ENCODE measurements around the gene OXER1. TPM values are rescaled to one million over a fixed set of nuclear protein-coding genes. Genes with fewer than 3 reads are reported as not detected.

The OXER1 gene
- total and polyA plus RNA-seq, 9 of the 15 experiments (the other 6 are each of a cell fraction or from before 2014, with no cell fraction given): not detected

DNA sequence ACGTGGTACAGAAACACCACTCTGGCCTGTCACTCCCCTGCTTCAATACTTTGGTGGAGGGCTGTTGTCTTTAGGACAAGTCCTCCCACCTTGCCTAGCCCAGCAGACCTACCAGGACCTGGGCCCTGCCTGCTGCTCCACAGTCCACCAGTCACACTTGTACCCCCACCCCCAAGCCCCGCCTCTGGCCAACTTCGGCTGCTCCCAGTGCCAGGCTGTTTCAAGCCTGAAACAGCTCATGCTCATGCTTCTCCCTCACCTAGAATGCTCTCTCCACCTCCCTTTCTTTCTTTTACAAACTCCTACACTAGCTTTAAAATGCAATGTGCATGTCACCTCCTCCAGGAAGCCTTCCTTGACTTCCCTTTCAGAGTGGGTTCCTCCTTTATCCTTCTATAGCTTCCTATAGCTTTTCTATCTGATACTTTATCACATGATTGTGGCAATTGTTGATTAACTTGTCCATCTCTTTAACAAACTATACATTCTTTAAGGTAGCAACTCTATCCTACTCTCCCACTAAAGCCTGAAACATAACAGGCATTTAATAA, 4.8 kb upstream of the OXER1 start (continued):
- TF ChIP-seq EWSR1 (IDR thresholded peaks at IDR 0.05; ENCODE audit: borderline replicate concordance, low read depth, partially characterized antibody) (no peak), ZFP30 (CRISPR knock-in tag; IDR thresholded peaks at IDR 0.05; ENCODE audit: borderline replicate concordance) (no peak), PPARD (CRISPR knock-in tag; IDR thresholded peaks at IDR 0.05) (no peak), PHF20 (IDR thresholded peaks at IDR 0.05; ENCODE audit: partially characterized antibody) (no peak), BDP1 (IDR thresholded peaks at IDR 0.05; ENCODE audit: insufficient read depth, insufficient read length) (no peak), FOSL1 (tag; conservative IDR thresholded peaks at IDR 0.05) (no peak), ZNF431 (CRISPR knock-in tag; IDR thresholded peaks at IDR 0.05) (no peak), CSDE1 (IDR thresholded peaks at IDR 0.05) (no peak), CBFB (CRISPR knock-in tag; IDR thresholded peaks at IDR 0.05) (no peak), RCOR1 (IDR thresholded peaks at IDR 0.05; ENCODE audit: borderline replicate concordance in 1 of 2, low read depth in 2 of 2, low read length in 2 of 2) (peak in 1 of 2 experiments; percentile 18; a peak in 1 of 4 replicates), EZH2 (IDR thresholded peaks at IDR 0.05; ENCODE audit: borderline replicate concordance, low read depth, low read length) (no peak), SMARCA4 (IDR thresholded peaks at IDR 0.05) (no peak), GATA2 (CRISPR knock-in tag; IDR thresholded peaks at IDR 0.05) (no peak), ZFP36 (IDR thresholded peaks at IDR 0.05; ENCODE audit: low read depth, low read length, partially characterized antibody) (peak; percentile 99), BCOR (IDR thresholded peaks at IDR 0.05) (peak; percentile 92), SMARCA5 (IDR thresholded peaks at IDR 0.05) (peak; percentile 88; the same call in 1 of the 2 replicates), BRF1 (IDR thresholded peaks at IDR 0.05; ENCODE audit: borderline replicate concordance, extremely low read depth, insufficient read length) (no peak), KDM1A (IDR thresholded peaks at IDR 0.05) (peak; percentile 34 to 57; a peak in 3 of 4 replicates), RBM22 (IDR thresholded peaks at IDR 0.05; ENCODE audit: low read depth, low read length, poor library complexity, severe bottlenecking) (no peak), ARID2 (IDR thresholded peaks at IDR 0.05) (no peak), SRSF7 (optimal IDR thresholded peaks at IDR 0.05; ENCODE audit: low read depth, low read length) (no peak), FIP1L1 (IDR thresholded peaks at IDR 0.05; ENCODE audit: low read depth, low read length, poor library complexity, severe bottlenecking) (no peak), KAT8 (IDR thresholded peaks at IDR 0.05; ENCODE audit: low read depth) (no peak), TARDBP (IDR thresholded peaks at IDR 0.05) (no peak), NCOA2 (IDR thresholded peaks at IDR 0.05; ENCODE audit: partially characterized antibody in 2 of 2) (no peak), ZNF263 (CRISPR knock-in tag; IDR thresholded peaks at IDR 0.05; ENCODE audit: borderline replicate concordance) (no peak), ZNF436 (CRISPR knock-in tag; IDR thresholded peaks at IDR 0.05) (peak; percentile 88), ZNF707 (CRISPR knock-in tag; conservative IDR thresholded peaks at IDR 0.05) (no peak)
- TF ChIP-seq, protein P1, sequence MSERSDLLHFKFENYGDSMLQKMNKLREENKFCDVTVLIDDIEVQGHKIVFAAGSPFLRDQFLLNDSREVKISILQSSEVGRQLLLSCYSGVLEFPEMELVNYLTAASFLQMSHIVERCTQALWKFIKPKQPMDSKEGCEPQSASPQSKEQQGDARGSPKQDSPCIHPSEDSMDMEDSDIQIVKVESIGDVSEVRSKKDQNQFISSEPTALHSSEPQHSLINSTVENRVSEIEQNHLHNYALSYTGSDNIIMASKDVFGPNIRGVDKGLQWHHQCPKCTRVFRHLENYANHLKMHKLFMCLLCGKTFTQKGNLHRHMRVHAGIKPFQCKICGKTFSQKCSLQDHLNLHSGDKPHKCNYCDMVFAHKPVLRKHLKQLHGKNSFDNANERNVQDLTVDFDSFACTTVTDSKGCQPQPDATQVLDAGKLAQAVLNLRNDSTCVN (CRISPR knock-in tag; IDR thresholded peaks at IDR 0.05): no peak
- TF ChIP-seq, protein P2, sequence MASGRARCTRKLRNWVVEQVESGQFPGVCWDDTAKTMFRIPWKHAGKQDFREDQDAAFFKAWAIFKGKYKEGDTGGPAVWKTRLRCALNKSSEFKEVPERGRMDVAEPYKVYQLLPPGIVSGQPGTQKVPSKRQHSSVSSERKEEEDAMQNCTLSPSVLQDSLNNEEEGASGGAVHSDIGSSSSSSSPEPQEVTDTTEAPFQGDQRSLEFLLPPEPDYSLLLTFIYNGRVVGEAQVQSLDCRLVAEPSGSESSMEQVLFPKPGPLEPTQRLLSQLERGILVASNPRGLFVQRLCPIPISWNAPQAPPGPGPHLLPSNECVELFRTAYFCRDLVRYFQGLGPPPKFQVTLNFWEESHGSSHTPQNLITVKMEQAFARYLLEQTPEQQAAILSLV (tag; IDR thresholded peaks at IDR 0.05): no peak
- TF ChIP-seq, protein P3, sequence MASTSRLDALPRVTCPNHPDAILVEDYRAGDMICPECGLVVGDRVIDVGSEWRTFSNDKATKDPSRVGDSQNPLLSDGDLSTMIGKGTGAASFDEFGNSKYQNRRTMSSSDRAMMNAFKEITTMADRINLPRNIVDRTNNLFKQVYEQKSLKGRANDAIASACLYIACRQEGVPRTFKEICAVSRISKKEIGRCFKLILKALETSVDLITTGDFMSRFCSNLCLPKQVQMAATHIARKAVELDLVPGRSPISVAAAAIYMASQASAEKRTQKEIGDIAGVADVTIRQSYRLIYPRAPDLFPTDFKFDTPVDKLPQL (IDR thresholded peaks at IDR 0.05; ENCODE audit: extremely low read depth, insufficient read length): no peak
